Left ventricle myocardium superior (tissue), 1 donor: ENCODE results near the gene C10orf90. TPM values are rescaled to one million over a fixed set of nuclear protein-coding genes. Genes with fewer than 3 reads are reported as not detected.
A peak's percentile ranks its signal among the peaks of the same experiment; 100 is the strongest.

Experiments used
- ATAC-seq: fragments of 200-7000 bp; cut with Tn5 transposase; one replicate; pipeline ENCODE4 v1.9.1; 2020; ENCODE audit warnings: mild to moderate bottlenecking, moderate library complexity
- DNase-seq: peaks from one replicate; pipeline ENCODE4 v3.0.0-alpha.2; 2020
- intact Hi-C: fragments of 100-400 bp; cut with micrococcal nuclease; formaldehyde crosslinking; loops from one replicate; pipeline ENCODE4 v1.11.0; 2022
- total RNA-seq: library from RNA; stranded (reverse); fragmentation: NEBNext Ultra II Directional; extraction: Animal tissue kit (Norgen Biotek cat#: 25700); gene quantifications from one replicate; pipeline ENCODE4 v1.2.1, GENCODE V29; 2021
- donor health status: DM: no; HTN: yes; CAD: no; lungs with severe emphysema.

C10orf90 gene
- total RNA-seq, 1 donor from 2014 or later = not detected

GRCh38 chr10:126521399-126521798, 149.1 kb downstream of the C10orf90 start:
- intact Hi-C loops = no loop called here
- no peak for ATAC-seq
- no peak for DNase-seq

- ATAC-seq (no peak), DNase-seq (no peak)
- intact Hi-C loops = no loop called here
Measured at GRCh38 chr10:126520751-126521317, 149.7 kb downstream of the C10orf90 start.

- no peak for ATAC-seq
- no peak for DNase-seq
- intact Hi-C loops = no loop called here
Measured at GRCh38 chr10:126519992-126520391, 150.5 kb downstream of the C10orf90 start.

- ATAC-seq (no peak), DNase-seq (no peak)
- intact Hi-C loops = no loop called here
Measured at GRCh38 chr10:126519185-126519584, 151.3 kb downstream of the C10orf90 start.

GRCh38 chr10:126518218-126519080, 152.0 kb downstream of the C10orf90 start:
- intact Hi-C loops = no loop called here
- DNase-seq (no peak), ATAC-seq (no peak)

- ATAC-seq = no peak
- no peak for DNase-seq
- intact Hi-C loops = no loop called here
Measured at GRCh38 chr10:126516515-126516914, 154.0 kb downstream of the C10orf90 start.

GRCh38 chr10:126511917-126512479, 158.5 kb downstream of the C10orf90 start:
- intact Hi-C loops = no loop called here
- ATAC-seq (no peak), DNase-seq (no peak)

GRCh38 chr10:126509182-126509581, 161.3 kb downstream of the C10orf90 start:
- DNase-seq = no peak
- no peak for ATAC-seq
- intact Hi-C loops = no loop called here

- ATAC-seq = no peak
Measured at GRCh38 chr10:126508535-126509040, 161.9 kb downstream of the C10orf90 start.

GRCh38 chr10:126504761-126505112, 165.8 kb downstream of the C10orf90 start:
- intact Hi-C loops = loop anchor here (5.0 kb wide), 1 partner anchor 522 kb away; no protein-coding TSS in a partner anchor
- DNase-seq = no peak
- no peak for ATAC-seq

More at GRCh38 chr10:126508535-126509040, 161.9 kb downstream of the C10orf90 start:
- intact Hi-C loops = no loop called here
- DNase-seq = no peak

GRCh38 chr10:126504063-126504760, 166.3 kb downstream of the C10orf90 start:
- peak; percentile 50 for ATAC-seq

GRCh38 chr10:126503392-126504062, 167.0 kb downstream of the C10orf90 start:
- no peak for ATAC-seq
- no peak for DNase-seq
- intact Hi-C loops = loop anchor here (5.0 kb wide), 1 partner anchor 521 kb away; no protein-coding TSS in a partner anchor

More at GRCh38 chr10:126504063-126504760, 166.3 kb downstream of the C10orf90 start:
- no peak for DNase-seq
- intact Hi-C loops = loop anchor here (5.0 kb wide), 1 partner anchor 522 kb away; no protein-coding TSS in a partner anchor

GRCh38 chr10:126502441-126502840, 168.1 kb downstream of the C10orf90 start:
- ATAC-seq (no peak), DNase-seq (no peak)
- intact Hi-C loops = loop anchor here (5.0 kb wide), 1 partner anchor 520 kb away; no protein-coding TSS in a partner anchor

- DNase-seq = no peak
- no peak for ATAC-seq
- intact Hi-C loops = loop anchor here (5.0 kb wide), 1 partner anchor 520 kb away; no protein-coding TSS in a partner anchor
Measured at GRCh38 chr10:126501828-126502227, 168.7 kb downstream of the C10orf90 start.

- ATAC-seq (no peak), DNase-seq (no peak)
- intact Hi-C loops = loop anchor here (5.0 kb wide), 1 partner anchor 519 kb away; no protein-coding TSS in a partner anchor
Measured at GRCh38 chr10:126500866-126501265, 169.6 kb downstream of the C10orf90 start.

- intact Hi-C loops = loop anchor here (5.0 kb wide), 1 partner anchor 518 kb away; no protein-coding TSS in a partner anchor
- ATAC-seq = no peak
- no peak for DNase-seq
Measured at GRCh38 chr10:126500185-126500584, 170.3 kb downstream of the C10orf90 start.

- no peak for ATAC-seq
- DNase-seq = no peak
- intact Hi-C loops = loop anchor here (5.0 kb wide), 1 partner anchor 517 kb away; no protein-coding TSS in a partner anchor
Measured at GRCh38 chr10:126499744-126500143, 170.7 kb downstream of the C10orf90 start.

- ATAC-seq = no peak
- intact Hi-C loops = no loop called here
- DNase-seq = no peak
Measured at GRCh38 chr10:126497672-126498071, 172.8 kb downstream of the C10orf90 start.
